Measurements from ENCODE around the gene RPUSD4.

RPUSD4 gene

DNA sequence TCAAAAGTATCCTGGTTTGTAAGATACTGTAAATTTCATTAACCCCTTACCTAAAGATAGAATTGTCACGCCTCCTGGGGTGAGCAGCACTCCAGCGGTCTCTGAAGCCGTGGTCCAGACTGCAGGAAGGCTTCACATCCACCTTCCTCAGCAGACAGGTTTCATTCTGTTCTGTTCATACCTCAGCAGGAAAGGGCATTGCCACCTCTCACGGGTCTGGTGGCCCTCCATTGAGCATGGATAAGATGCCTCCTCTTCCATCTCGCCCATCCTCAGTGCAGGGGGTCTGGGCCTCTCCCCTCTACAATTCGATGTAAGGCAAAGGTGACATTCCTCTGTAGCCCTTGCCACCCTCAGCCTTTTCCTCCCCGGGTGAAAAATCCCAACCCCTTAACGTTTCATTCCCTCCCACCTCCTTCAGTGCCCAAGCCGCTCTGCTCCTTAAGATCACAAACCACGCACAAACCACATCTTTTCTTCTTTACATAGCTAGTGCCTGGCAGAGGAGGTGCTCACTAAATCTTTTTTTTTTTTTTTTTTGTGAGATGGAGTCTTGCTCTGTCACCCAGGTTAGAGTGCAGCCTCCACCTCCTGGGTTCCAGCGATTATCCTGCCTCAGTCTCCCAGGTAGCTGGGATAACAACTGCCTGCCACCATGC lies 28.5 kb downstream of the RPUSD4 start:
- no peak for DNase-seq

DNA sequence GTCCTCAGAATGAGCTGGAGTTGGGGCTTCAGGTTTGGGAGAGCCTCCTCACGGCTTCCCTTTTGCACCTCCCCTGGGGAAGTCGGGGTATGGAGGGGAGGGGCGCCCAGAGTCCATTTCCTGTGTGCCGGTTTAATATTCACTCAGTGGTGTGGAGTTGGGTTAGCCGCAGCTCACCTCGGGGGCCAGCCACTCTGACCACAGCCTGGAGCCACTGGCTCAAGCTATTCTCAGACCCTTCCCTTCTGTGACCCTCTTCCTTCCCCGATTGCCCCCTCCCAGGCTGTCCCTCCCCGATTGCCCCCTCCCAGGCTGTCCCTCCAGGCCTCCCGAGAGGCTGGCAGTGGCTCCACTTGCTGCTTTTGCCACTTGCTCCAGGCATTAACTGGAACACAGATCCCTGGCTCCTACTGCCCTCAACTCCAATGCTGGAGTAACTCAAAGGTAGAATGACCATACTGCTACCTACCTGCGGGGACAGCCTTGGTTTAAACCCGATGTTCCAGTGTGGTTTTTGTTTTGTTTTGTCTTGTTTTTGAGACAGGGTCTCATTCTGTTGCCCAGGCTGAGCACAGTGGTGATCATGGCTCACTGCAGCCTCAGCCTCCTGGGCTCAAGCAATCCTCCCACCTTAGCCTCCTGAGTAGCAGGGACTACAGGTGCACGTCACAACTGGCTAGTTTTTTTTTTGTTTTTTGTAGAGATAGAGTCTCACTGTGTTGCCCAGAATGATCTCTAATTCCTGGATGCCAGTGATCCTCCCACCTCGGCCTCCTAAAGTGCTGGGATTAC lies 29.3 kb downstream of the RPUSD4 start:
- DNase-seq, result no peak

DNA sequence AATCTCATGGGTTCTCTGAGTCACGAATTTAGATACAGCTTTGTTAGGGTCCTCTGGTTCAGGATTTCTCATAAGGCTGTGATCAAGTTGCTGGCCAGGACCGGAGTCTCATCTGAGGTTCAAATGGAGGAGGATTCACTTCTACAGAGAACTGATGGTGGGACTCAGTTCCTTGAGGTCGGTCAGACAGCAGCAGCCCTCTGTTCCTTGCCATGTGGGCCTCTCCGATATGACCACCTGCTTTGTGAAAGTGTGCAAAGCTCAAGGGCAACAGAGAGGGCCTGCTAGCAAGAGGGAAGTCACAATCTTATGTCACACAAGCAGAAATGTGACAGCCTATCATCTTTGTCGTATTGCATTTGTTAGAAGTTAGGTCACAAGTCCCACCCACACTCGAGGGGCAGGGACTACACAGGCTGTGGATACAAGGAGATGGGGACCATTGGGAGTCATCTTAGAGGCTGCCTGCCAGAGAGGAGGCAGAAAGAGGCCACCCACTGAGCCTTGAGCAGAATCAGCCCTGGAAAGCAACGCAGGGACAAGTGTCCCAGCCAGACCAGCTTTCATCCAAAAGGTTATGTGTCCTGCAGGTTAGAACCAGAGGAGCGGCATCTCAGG lies 34.5 kb downstream of the RPUSD4 start:
- DNase-seq, result no peak

DNA sequence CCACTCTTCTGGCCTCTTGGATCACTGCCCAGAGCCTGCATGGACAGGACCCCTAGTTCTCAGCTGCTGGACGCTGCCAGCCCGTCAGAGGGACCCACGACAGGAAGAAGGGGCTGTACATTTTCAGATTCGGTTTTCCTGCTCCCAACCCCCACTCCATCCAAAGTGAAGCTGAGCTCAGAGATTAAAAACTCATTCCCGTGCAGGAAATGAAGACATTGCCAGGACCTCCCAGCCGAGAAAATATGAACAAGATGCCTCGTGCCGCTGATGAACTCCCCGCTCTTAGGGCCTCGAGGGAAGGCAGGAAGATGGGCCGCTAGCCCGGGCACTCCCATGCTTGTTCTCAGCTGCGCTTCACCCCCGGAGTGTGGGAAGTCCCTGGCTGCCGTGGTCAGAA lies 36.1 kb downstream of the RPUSD4 start:
- no peak for DNase-seq

DNA sequence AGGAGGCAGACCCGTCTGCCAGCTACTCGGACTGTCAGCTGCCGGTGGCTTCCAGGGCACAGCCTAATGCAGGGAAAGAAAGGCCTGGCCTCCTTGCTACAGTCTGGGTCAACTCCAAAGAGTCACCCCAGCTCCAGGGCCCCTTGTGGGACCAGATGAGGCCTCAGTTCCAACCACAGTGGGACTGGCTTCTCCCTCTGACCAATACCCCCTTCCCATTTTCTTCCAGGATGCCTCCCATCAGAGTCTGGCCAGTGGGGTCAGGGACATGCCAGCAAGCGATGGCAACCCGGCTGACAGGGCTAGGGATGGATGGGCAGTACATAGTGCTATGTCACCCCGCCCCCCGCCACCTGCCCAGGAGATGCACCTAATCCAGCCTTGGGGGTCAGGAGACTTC lies 36.6 kb downstream of the RPUSD4 start:
- no peak for DNase-seq

DNA sequence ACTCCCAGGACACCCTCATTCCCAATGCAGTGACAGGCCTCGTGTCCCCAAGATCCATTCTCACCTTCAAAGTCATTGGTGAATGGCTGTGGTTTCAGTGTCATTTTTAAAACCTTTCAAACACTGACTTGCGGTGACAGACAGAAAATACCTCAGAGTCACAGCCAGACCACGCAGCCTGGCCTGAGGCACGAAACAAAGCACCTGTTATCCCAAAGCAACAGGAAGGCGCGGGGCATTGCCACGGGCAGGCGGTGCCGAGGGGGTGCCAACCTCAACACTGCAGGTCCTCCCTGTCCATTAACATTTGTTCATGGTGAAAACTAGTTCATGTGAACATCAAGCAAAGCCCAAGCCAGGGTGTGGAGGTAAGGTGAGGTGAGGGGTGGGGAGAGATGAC lies 38.2 kb downstream of the RPUSD4 start:
- no peak for DNase-seq

DNA sequence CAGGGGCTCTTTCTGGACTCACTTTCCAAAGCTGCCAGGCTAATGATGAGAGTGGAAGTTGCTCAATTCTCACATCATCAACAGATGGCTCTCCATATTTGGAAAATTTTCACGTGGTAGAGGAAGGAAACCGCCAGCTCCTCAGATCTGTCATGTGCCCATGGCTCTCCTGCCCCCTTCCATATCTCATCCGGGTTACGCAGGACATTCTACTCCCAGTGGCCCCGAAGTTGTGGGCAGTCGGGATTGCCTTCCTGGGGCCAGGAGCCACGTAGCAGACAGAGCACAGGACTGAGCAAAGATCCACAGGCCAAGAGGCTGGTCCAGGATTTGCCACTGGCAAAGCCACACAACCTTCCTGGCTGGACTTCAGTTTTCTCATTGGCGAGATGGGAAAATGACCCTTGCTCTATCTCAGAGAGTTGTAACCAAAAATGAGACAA lies 38.8 kb downstream of the RPUSD4 start:
- DNase-seq, result no peak

DNA sequence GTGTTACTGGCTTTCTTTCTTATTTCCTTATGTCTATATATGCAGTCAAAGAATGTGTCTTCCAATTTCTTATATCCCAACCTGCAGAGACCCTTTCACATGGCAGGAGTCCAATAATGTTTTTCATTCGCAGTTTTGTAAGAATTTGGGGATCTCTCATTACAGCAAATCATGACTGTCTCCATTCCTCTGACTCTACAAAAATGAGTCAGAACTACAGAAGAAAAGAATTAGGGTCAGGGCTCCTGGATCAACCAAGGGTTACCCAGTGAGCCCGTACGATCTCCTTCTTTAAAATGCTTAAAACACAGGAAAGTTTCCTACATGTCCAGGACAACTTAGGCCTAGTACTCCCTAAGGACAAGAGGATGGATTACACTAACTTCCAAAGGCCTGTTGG lies 42.2 kb downstream of the RPUSD4 start:
- no peak for DNase-seq

DNA sequence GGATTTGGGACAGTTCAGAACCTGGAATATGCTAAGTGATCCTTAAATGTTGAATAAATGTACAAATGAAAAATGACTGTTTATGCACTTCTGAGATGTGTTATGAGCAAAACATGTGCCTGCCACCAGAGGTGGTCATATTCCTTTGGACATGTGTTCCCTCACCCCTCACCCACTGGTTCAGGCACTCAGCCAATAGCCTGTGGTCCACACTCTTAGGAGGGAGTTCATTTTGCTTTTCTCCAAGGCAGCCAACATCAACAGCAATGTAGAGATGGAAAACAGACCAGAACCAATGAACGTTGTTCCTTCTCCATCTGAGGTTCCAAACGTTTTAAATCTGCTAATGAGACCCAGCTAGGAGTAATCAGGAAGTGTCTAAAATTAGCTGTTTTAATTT lies 44.0 kb downstream of the RPUSD4 start:
- DNase-seq, result no peak

DNA sequence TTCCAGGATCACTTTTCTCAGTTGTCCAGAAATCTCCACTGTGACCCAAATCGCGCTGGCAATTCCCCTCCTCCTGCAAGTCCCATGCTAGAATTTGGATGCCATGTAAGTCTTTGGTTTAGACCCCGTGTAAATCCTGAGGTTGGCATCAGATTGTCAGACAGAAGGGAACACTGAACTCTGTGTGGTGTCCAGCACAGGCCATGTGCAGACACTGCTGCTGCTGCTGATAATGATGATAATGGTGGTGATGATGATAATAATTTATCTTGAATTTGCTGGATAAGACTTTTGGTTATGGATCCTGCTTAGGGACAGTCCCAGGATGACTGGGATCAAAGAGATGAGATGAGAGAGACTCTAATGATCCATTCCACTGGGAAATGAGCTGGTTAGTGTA lies 45.0 kb downstream of the RPUSD4 start:
- DNase-seq, result no peak

DNA sequence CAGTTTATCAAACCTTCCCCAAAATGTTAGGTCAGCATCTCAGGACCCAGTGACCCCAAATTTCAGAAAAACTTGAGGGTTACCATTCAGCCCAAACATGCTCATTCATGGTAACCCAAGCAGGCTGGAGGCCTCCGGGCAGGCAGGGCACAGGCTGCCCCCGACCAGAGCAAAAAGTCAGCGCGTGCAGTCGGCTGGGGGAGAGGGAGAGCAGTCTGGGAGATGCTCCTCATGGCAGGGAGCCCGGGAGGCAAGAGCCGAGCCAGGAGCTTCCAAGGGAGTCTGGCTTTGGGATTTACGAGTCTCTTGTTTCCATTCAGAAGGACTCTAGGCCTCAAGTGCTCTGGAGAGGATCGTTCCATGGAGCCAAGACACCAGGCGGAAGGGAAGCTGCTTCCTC lies 45.7 kb downstream of the RPUSD4 start:
- DNase-seq, result no peak

DNA sequence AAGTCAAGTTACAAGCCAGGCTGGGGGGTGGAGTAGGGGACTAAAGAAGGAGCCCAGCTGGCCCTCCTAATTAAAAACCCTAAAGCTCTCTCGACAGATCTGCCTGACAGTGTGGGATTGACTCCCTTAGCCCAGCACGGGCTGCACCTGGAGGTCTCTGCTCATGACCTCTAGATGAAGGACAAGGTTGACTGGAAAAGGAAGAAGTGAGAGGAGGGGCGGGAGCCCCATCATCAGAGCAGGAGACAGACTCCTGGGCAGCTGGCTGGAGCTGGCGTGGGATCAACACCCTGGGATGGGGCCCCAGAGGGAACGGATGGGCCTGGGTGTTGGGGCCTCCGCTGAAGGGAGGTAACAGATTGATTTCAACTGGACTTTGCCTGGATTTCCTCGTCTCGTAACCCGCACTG lies 46.1 kb downstream of the RPUSD4 start:
- DNase-seq, result no peak

DNA sequence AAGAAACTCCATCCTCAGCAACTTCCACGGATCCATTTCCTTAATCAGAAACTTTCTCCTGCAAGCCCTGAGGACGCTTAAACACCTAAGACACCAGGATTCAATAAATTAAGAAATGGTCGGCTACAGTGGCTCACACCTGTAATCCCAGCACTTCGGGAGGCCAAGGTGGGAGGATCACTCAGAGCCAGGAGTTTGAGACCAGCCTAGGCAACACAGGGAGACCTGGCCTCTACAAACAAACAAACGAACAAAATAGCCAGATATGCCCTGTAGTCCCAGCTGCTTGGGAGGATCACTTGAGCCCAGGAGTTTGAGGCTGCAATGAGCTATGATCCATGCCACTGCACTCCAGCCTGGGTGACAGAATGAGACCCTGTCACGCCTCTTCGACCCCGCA lies 46.7 kb downstream of the RPUSD4 start:
- no peak for DNase-seq

DNA sequence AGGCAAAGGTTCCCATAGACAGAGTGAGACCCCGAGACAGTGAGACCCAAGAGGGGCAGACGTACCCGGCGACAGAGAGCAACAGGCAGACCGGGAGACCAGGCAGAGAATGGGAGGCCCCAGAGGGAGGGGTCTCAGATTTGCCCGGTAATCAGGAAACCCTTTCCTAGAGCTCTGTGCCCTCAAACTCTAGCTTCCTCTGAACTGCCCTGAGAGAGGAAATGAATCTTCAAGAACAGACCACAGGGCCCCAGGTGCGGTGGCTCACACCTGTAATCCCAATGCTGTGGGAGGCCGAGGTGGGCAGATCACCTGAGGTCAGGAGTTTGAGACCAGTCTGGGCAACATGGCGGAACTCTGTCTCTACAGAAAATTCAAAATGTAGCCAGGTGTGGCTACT lies 47.7 kb downstream of the RPUSD4 start:
- no peak for DNase-seq

DNA sequence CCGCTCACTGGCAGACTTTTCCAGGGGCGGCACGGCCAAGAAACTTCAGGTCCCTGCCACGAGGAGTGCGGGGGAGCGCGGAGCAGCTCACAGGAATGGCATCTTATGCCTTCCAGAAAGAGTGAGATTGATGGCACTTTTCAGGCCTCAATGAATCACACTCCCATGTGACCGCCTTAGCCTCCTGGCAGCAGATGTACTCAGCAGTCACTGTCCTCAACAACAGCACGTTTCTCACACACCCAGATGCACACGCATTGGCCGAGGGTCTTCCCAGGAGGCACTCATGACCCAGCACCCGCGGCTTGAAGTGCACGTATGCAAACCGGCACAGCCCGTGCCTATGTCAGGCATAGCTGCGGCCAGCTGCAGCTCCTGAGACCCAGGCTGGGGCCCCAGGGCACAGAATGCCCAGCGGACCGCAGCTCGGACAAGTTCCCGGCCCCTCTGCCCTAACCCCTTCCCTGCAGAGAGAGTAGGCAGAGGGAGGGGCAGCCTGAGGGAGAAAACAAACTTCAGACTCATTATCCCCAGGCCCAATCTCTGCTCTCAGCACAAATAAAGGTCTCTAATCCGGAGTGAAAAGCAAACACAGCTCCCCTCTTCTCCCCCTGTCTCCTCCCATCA lies 48.3 kb downstream of the RPUSD4 start:
- peak in 6 of 51 donors; percentile 4 to 45 (median 13) for DNase-seq

DNA sequence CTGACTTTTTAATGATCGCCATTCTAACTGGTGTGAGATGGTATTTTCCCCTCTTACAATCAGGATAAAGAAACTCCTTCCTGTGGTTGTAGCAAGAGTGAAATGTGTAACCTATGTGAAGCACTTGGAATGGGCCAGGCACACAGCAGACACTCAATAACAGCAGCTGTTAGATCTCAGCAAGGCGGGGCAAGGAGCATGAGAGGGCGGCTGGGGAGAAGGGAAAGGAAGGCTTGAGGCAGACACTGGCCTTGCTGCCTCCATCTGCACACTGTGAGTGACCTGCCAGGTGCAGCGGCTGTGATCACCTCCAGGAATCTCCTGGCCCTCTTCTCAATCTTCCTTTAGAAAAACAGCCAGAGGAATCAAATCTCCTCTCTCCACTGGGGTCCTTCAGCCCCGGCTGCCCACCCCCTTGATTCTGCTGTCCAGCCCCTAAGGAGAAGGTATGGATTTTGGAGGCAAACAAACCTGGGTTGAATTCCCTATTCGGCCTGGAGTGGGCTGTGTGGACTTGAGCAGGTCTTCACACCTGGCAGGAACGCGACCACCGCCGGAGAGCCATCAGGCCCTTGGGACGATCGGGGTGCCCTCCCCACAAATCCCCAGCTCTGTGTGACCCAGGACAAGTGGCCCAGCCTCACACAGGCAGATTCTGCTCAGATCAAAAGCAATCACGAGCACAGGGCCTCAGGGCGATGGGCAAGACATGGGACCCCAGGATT lies 49.0 kb downstream of the RPUSD4 start:
- DNase-seq, result no peak

DNA sequence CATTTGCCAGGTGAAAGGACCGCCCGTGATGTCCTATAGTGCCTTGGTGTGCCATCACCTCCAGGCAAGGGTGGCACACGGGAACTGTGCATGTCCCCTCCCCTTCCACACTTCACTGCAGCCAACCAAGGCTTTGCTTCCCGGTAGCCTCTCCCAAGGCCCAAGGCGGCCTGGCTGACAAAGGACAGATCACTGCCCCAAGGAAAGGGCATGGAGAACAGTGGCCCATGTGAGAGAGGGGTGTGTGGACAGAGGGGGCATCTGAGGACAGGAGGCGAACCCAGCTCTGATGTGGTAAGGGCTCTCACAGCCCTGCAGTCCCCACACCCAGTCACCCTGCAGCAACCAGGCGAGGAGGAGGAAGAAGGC lies 50.4 kb downstream of the RPUSD4 start:
- no peak for DNase-seq

DNA sequence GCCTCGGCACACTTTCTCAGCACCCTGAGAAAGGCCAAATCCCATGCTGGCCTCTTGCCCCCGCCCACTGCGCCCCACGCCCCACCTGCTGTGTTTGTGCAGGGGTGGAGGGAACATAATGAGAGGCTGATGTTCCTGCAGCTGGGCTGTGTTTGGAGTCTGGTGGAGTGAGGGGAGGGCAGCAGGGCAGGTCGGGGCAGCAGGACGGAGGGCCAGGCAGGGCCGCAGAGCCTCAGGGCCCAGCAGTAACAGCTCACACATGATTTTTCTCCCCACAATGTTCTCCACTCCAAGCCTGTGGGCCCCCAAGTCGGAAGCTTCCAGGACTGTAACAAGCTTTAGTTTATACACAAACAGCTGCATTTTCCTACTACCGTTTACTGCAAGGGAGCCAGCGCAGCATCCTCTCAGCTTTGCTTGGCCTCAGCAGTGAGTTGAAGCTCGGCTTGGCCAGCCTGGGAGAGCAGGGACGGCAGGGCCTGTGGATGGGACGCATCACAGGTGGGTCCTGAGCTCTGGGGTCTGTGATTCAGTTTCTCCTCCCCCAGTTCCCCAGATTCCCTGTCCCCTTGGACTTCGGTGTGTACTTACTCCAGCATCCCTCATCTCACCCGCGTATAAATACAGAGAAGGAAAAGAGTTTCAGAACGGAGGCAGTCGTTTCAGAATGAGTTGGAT lies 51.0 kb downstream of the RPUSD4 start:
- no peak for DNase-seq

DNA sequence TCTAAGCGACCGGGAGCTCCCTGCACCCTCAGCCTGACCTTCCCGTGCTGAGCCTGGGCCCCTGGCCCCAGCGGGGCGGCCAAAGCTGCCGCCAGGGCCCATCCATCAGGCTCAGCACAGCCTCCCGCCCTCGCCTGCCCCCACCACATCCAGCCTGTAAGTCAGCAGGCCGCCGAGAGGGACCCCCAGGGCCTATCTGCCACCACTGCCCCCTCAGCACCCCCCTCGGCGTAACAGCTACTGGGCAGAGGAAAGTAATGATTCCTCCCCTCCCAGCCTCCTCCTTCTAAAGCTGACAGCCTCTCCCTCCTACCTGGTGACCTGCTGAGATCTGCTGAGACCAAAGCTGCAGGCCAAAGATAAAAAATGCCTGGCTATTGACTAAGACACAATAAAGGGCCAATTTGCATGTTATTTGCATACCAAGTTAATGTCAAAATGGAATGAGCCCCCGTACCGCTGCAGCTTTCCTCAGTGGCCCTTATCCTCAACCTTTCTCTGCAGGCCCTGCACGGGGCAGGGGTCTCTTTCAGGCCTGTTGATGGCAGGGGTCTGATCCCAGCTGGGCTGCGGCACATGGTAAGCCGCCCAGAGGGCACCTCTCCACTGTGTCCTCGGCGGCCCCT lies 51.6 kb downstream of the RPUSD4 start:
- no peak for DNase-seq

DNA sequence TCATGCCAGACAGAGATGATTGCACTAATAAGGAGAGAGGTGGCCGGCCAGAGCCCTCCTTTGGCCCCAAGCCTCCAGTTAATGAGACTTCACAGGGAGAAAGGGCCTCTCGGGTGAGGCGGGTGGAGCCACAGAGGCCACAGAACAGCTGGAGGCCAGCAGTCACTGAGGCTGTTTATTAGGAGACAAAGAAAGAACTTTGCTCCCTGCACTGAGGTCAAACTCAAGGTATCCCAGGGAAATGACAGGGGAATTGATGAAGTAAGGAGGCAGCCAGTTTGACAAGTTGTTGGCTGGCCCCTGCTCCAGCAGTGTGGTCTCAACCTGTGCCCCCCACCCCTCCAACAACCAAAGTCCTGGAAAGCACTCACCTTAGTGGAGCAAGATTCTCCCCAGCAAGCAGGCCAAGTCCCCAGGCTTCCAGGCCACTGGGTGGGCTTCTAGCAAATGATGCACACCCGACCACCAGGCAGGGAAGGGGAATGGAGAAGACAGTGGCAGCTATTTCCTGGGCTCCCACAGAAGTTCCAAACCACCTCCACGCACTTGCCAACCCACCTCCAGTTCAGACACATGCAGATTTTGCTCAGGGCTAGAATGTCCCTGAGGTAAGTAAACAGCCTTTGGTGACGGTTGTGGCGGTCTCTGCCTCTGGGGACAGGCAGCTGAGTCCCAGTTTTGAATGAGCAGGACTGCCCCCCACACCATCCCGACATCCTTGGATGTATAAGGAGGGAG lies 53.2 kb downstream of the RPUSD4 start:
- no peak for DNase-seq

Data from hypothalamus (tissue), 51 donors.